HG02642 (cell line): Measurements from ENCODE around the gene MDM4.

Source experiments
- ATAC-seq: cut with Tn5 transposase; IDR thresholded peaks from one replicate; pipeline ENCODE4 v1.9.1; 2021; ENCODE audit warnings: mild to moderate bottlenecking; ENCODE audit not compliant: unreplicated experiment, poor library complexity

MDM4 gene

DNA sequence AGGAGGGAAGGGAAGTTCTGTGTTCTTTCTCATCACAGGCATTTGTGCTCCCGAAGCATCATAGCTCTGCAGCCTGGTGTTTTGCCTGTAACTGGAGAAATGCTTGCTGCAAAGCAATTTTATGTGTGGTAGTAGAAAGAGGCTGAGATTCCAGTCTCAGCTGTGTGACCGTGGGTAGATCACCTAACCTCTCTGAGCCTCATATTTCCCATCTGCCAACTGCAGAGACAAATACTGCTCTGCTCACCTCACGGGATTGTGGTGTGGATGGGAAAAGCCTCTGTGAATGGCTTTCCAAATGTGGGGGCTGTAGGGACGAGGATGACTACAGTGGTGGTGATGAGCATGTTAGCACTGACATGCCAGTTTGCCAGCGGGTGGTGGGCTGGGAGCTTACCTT, 84.0 kb downstream of the MDM4 start:
- ATAC-seq: no peak

DNA sequence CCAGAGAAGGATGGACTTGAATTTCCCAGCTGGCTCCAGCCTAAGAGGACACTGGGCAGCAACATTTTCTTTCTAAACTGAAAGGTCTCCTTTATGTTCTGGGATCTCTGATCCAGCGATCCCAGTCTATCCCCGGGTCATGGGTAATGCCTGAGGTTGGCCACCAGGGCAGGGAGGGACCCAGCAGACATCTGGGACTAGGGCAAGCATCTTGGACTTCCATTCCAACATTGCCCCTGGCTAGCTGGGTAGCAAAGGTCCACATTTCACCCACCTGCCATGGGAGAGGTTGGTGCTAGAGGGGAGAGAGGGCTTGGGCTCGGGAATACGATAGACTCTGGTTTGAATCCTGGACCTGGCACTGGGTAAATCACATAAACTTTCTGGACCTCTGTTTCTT, 84.8 kb downstream of the MDM4 start:
- ATAC-seq: no peak

GRCh38 chr1:204602111-204602579, 85.9 kb downstream of the MDM4 start:
- no peak for ATAC-seq

DNA sequence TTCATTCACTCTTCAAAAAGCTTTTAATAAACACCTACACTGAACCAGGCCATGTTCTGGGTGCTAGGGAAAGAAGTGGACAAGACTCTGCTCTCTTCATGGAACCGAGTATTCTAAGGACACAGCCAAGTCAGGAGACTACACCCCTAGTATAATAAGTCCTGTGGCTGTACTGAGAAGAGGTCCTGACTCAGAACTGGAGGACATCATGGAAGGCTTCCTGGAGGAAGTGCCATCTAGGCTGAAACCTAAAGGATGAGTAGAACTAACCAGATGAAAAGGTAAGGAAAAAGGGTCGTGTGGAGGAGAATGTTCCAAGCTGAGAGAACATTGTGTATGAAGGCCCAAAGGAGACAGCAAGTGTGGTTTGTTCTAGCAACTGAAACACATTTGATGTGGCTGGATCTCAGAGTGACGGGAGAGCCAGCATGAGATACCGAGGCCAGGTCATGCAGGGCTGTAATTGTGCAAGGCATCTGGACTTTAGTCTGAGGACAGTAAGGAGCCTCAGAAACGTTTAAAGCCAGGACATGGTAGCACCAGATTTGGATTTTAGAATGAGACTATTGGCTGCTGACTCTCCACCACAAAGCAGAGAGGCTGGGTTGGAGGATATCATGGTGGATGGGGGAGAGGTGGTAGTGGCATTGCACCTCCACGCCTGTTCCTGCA, 86.8 kb downstream of the MDM4 start:
- no peak for ATAC-seq

- no peak for ATAC-seq
Observed at GRCh38 chr1:204605791-204606190, 89.6 kb downstream of the MDM4 start.
